ENCODE results near the gene MRPL14. TPM values are rescaled to one million over a fixed set of nuclear protein-coding genes. Genes with fewer than 3 reads are reported as not detected.

Gene MRPL14
- total RNA-seq, 1 donor from 2014 or later = 45.5 TPM

GRCh38 chr6:44162876-44163625 is 35.8 kb upstream of the MRPL14 start:
- Mint-ChIP-seq H3K36me3 (no peaks in the 10 kb centered on the region), H3K4me1 (ENCODE audit: unreplicated experiment) (peaks cover 5% of the 10 kb centered on the region), H3K9me3 (no peaks in the 10 kb centered on the region), H3K4me3 (no peak overlapping the region), H3K27ac (no peak overlapping the region), H3K27me3 (peaks cover 15% of the 10 kb centered on the region)
- TF ChIP-seq CTCF (conservative IDR thresholded peaks at IDR 0.05) = no peak
- DNase-seq (ENCODE audit: extremely low spot score, unreplicated experiment) = no peak

GRCh38 chr6:44161997-44162338 is 34.7 kb upstream of the MRPL14 start:
- H3K9me3 Mint-ChIP-seq = no peaks in the 10 kb centered on the region
- TF ChIP-seq CTCF (conservative IDR thresholded peaks at IDR 0.05) = no peak
- peaks cover 15% of the 10 kb centered on the region for H3K27me3 Mint-ChIP-seq
- DNase-seq (ENCODE audit: extremely low spot score, unreplicated experiment) = no peak
- peaks cover 8% of the 10 kb centered on the region for H3K4me1 Mint-ChIP-seq (ENCODE audit: unreplicated experiment)
- H3K36me3 Mint-ChIP-seq = no peaks in the 10 kb centered on the region
- H3K27ac Mint-ChIP-seq = no peak overlapping the region
- no peak overlapping the region for H3K4me3 Mint-ChIP-seq

GRCh38 chr6:44158770-44159228 is 31.5 kb upstream of the MRPL14 start, which contains the start of gene CAPN11:
CAPN11 (plus strand) TSS chr6:44158820; CDS start chr6:44158849, 29 bp downstream.
- H3K27me3 Mint-ChIP-seq = peaks cover 3% of the 10 kb centered on the region
- H3K4me3 Mint-ChIP-seq = no peak within 1 kb of the TSS
- H3K36me3 Mint-ChIP-seq = no peaks in the 10 kb centered on the region
- no peak within 1 kb of the TSS for H3K27ac Mint-ChIP-seq
- TF ChIP-seq CTCF (conservative IDR thresholded peaks at IDR 0.05) = no peak
- no peak for DNase-seq (ENCODE audit: extremely low spot score, unreplicated experiment)
- peaks cover 12% of the 10 kb centered on the region for H3K4me1 Mint-ChIP-seq (ENCODE audit: unreplicated experiment)
- H3K9me3 Mint-ChIP-seq = no peaks in the 10 kb centered on the region

GRCh38 chr6:44157152-44157521 is 29.9 kb upstream of the MRPL14 start:
- peak; percentile 28 for TF ChIP-seq CTCF (conservative IDR thresholded peaks at IDR 0.05)
- no peak overlapping the region for H3K27ac Mint-ChIP-seq

GRCh38 chr6:44156494-44157151 is 29.4 kb upstream of the MRPL14 start:
- DNase-seq (ENCODE audit: extremely low spot score, unreplicated experiment) = no peak
- no peak overlapping the region for H3K4me3 Mint-ChIP-seq
- peak overlapping the region; percentile 15 for H3K27ac Mint-ChIP-seq

More at GRCh38 chr6:44157152-44157521, 29.9 kb upstream of the MRPL14 start:
- peaks cover 4% of the 10 kb centered on the region for H3K36me3 Mint-ChIP-seq
- no peak for DNase-seq (ENCODE audit: extremely low spot score, unreplicated experiment)
- no peaks in the 10 kb centered on the region for H3K9me3 Mint-ChIP-seq
- H3K4me1 Mint-ChIP-seq (ENCODE audit: unreplicated experiment) = peaks cover 12% of the 10 kb centered on the region
- no peaks in the 10 kb centered on the region for H3K27me3 Mint-ChIP-seq
- no peak overlapping the region for H3K4me3 Mint-ChIP-seq

More at GRCh38 chr6:44156494-44157151, 29.4 kb upstream of the MRPL14 start:
- no peak for TF ChIP-seq CTCF (conservative IDR thresholded peaks at IDR 0.05)
- H3K36me3 Mint-ChIP-seq = peaks cover 4% of the 10 kb centered on the region
- no peaks in the 10 kb centered on the region for H3K9me3 Mint-ChIP-seq
- peaks cover 12% of the 10 kb centered on the region for H3K4me1 Mint-ChIP-seq (ENCODE audit: unreplicated experiment)
- no peaks in the 10 kb centered on the region for H3K27me3 Mint-ChIP-seq

Data from type B pancreatic cell (in vitro differentiated cells).